Upper lobe of left lung (tissue), 4 donors: ENCODE results near the gene GORASP2.

Experiments used
- POLR2A ChIP-seq, 4 donors: fragments of 450-650 bp; IDR thresholded peaks; one replicate each; pipeline ENCODE4 v1.5.1; 2016 to 2017; ENCODE audit warnings: antibody characterized with exemption in 4 of 4, mild to moderate bottlenecking in 2 of 4
- POLR2AphosphoS5 ChIP-seq, 2 donors: sonication (generic); formaldehyde crosslinking; IDR thresholded peaks; one replicate each; pipeline ENCODE4 v1.5.1; 2017; ENCODE audit warnings: antibody characterized with exemption in 2 of 2

DNA sequence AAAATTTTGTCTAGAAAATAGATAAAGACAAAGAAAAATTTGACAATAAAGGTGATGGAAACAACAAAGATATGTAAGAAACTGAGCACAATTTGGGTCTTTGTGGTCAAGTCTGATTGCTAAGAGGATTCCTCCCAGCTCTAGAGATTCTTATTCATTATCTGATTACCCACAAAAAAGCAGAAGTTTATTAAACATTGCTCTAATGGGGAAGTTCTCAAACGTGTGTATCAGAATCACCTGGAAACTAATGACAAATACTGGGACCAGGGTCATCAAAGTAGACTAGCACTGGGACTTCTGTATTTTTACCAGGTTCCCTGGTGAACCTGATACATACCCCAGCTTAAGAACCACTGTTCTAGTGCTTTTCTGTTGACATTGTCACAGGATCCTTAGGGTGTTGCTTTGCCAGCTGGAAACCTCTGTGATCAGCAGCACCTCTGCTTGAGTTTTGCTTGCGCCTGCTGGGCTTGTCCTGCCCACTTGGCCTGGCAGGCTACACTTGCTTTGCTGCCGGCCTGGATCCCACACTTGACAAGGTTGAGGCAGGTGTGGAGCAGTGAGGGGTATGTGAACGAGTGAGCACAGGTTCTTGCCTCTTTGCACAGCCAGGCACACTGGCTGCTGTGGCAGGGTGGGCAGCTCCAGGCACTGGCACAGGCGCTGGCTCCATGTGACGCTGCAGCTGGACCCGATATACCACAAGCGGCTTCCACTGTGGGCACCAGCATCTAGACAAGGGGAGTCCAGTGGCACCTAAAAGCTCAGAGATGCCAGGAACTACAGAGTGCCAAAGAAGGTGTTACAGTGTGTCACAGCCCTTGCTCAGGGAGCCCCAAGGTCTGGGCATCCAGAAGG is 6.2 kb upstream of the GORASP2 start:
- TF ChIP-seq POLR2A (IDR thresholded peaks at IDR 0.05) (no peak), POLR2AphosphoS5 (IDR thresholded peaks at IDR 0.05) (no peak)
